GM23338 (cell line): ENCODE measurements around the gene PDIK1L.

Source experiments
- CREB1 ChIP-seq: fragments of 250-450 bp; sonication (Bioruptor Pico); IDR thresholded peaks from 2 replicates; pipeline ENCODE4 v1.5.0; 2020; ENCODE audit warnings: low read depth, mild to moderate bottlenecking, moderate library complexity
- CTCF ChIP-seq, 2 experiments: fragments of 200-600 bp in 1 of 2; sonication (generic) in 1 of 2; conservative IDR thresholded peaks; 2 replicates each; pipeline versions ENCODE4 v1.5.1 to v1.6.1; 2016 to 2017; ENCODE audit warnings: antibody characterized with exemption in 2 of 2, low read depth in 2 of 2, mild to moderate bottlenecking in 2 of 2, moderate library complexity in 1 of 2
- ETS1 ChIP-seq: IDR thresholded peaks from 2 replicates; pipeline ENCODE4 v1.6.1; 2016; ENCODE audit warnings: antibody characterized with exemption
- EZH2 ChIP-seq: fragments of 200-600 bp; sonication (generic); IDR thresholded peaks from one replicate; pipeline ENCODE4 v1.8.0; 2017; ENCODE audit warnings: antibody characterized with exemption, mild to moderate bottlenecking, low read depth; ENCODE audit not compliant: unreplicated experiment
- EZH2phosphoT487 ChIP-seq: fragments of 200-600 bp; sonication (generic); IDR thresholded peaks from one replicate; pipeline ENCODE4 v1.8.1; 2018; ENCODE audit warnings: antibody characterized with exemption; ENCODE audit not compliant: unreplicated experiment
- JUNB ChIP-seq: IDR thresholded peaks from one replicate; pipeline ENCODE4 v1.6.1; 2016; ENCODE audit warnings: antibody characterized with exemption; ENCODE audit not compliant: unreplicated experiment
- POLR2AphosphoS5 ChIP-seq: IDR thresholded peaks from 2 replicates; pipeline ENCODE4 v1.6.1; 2016; ENCODE audit warnings: antibody characterized with exemption, low read depth
- REST ChIP-seq: IDR thresholded peaks from one replicate; pipeline ENCODE4 v1.6.1; 2018; ENCODE audit warnings: antibody characterized with exemption; ENCODE audit not compliant: unreplicated experiment
- ZNF114 ChIP-seq: fragments of 250-450 bp; sonication (Bioruptor Pico); IDR thresholded peaks from 2 replicates; pipeline ENCODE4 v1.5.0; 2020; ENCODE audit warnings: mild to moderate bottlenecking, moderate library complexity
- ZNF331 ChIP-seq: fragments of 250-450 bp; sonication (Bioruptor Pico); IDR thresholded peaks from 2 replicates; pipeline ENCODE4 v1.5.0; 2020; ENCODE audit warnings: low read depth, mild to moderate bottlenecking, moderate library complexity
- ZNF462 ChIP-seq: fragments of 250-450 bp; sonication (Bioruptor Pico); IDR thresholded peaks from 2 replicates; pipeline ENCODE4 v1.5.0; 2020; ENCODE audit warnings: mild to moderate bottlenecking, moderate library complexity

- no peak for TF ChIP-seq CTCF (conservative IDR thresholded peaks at IDR 0.05; ENCODE audit: low read depth in 2 of 2)
- TF ChIP-seq CREB1 (CRISPR knock-in tag) = no peak
- no peak for TF ChIP-seq POLR2AphosphoS5
- no peak for TF ChIP-seq REST
- no peak for TF ChIP-seq EZH2
- no peak for TF ChIP-seq EZH2phosphoT487
- no peak for TF ChIP-seq ETS1
- TF ChIP-seq ZNF114 (CRISPR knock-in tag) = no peak
- TF ChIP-seq JUNB = no peak
- no peak for TF ChIP-seq ZNF331
- no peak for TF ChIP-seq ZNF462 (CRISPR knock-in tag)
Observed at GRCh38 chr1:26102119-26102518, 9.5 kb upstream of the PDIK1L start.
